NCI-H446 treated with DMSO at 0.1 percent for 48 hours (cell line): ENCODE data around the gene TNNT1.

Experiments used
- DNase-seq: peaks from one replicate; lab custom pipeline; 2025; lab: John Stamatoyannopoulos, UW

The TNNT1 gene

DNA sequence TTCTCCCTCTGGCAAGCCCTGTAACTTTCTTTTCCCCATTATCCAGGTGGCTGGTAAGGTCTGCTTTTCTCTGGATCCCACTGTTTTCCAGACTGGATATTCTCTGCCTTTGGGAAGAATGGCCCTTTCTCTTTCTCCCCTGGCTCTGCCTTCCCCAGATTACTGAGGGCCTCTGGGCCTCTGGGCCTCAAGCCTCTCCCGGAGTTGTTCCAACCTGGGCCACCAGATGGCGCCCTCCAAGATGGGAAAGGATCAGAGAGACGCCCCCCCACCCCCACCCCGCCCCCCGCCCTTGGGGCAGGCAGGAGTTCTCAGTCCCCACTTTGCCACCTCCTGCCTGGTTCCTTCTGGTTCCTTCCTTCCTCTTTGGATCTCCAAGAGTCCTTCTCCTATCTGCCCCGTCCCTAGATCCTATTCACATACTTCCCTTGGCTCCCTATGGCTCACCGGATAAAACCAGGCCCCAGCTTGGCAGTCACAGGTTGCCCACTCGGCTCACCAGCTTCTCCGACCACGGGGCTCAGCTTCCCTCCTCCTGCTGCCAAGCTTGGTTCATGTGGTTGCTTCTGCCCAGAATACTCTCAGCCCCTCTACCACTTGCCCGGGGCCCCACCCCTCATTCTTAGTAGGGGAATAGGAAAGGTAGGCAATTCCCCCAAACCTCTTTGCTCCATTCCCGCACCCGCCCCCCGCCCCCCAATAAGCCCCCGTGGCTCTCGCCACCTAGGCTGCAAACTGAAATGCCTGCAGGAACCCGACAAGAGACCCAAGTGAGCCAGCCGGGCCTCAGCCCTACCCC lies 60.3 kb downstream of the TNNT1 start:
- DNase-seq, result no peak

- no peak for DNase-seq
Measured at GRCh38 chr19:55088021-55088451, 61.0 kb downstream of the TNNT1 start.

- DNase-seq, result no peak
Measured at GRCh38 chr19:55087542-55087901, 61.5 kb downstream of the TNNT1 start.

GRCh38 chr19:55086730-55087541 lies 62.1 kb downstream of the TNNT1 start:
- no peak for DNase-seq

- no peak for DNase-seq
Measured at GRCh38 chr19:55085923-55086715, 62.9 kb downstream of the TNNT1 start.

DNA sequence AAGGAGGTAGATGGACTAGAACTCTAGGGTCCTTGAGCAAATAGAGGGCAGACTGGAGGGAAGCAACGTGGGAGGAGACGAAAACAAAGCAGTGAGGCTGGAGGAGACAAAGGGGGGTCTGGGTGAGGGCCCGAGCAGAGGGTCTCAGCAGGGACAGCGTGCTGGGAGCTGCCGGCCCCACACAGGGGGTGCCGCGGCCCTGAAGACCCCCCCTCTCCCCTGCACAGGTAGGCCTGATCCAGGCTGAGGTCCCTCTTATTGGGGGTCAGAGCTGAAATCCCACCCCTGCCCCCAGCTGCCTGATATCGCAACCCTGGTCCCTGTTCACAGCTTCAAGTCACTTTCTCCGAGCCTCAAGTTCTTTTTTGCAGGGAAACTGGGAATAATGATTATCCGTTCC lies 64.6 kb downstream of the TNNT1 start:
- DNase-seq, result no peak

- no peak for DNase-seq
Measured at GRCh38 chr19:55083004-55083850, 65.8 kb downstream of the TNNT1 start.
